H9 (cell line): Measurements from ENCODE around the gene KIF26B. TPM values are rescaled to one million over a fixed set of nuclear protein-coding genes. Genes with fewer than 3 reads are reported as not detected.

Source experiments
- DNase-seq: peaks from one replicate; pipeline ENCODE4 v3.0.0-alpha.2; 2017
- H2AFZ ChIP-seq: one replicate; pipeline ENCODE4 v1.6.1; 2013; ENCODE audit warnings: mild to moderate bottlenecking, low read length, control low read depth, moderate library complexity
- H2AK5ac ChIP-seq: 2 replicates; pipeline ENCODE4 v1.6.1; 2013; ENCODE audit warnings: low read length, control low read depth, mixed read lengths; ENCODE audit not compliant: insufficient read length
- H2BK120ac ChIP-seq: one replicate; pipeline ENCODE4 v1.6.1; 2013; ENCODE audit warnings: low read depth, mild to moderate bottlenecking, low read length, control low read depth, inconsistent platforms; ENCODE audit not compliant: poor library complexity, severe bottlenecking
- H2BK12ac ChIP-seq: 2 replicates; pipeline ENCODE4 v1.6.1; 2013; ENCODE audit warnings: low read length, control low read depth, mixed read lengths, low read depth; ENCODE audit not compliant: insufficient read length
- H2BK15ac ChIP-seq: 2 replicates; pipeline ENCODE4 v1.6.1; 2013; ENCODE audit warnings: low read depth, low read length, control low read depth
- H2BK20ac ChIP-seq: one replicate; pipeline ENCODE4 v1.6.1; 2013; ENCODE audit warnings: low read depth, mild to moderate bottlenecking, low read length, control low read depth, inconsistent platforms; ENCODE audit not compliant: poor library complexity, severe bottlenecking
- H2BK5ac ChIP-seq: 2 replicates; pipeline ENCODE4 v1.6.1; 2013; ENCODE audit warnings: low read length, control low read depth, mixed read lengths; ENCODE audit not compliant: insufficient read length
- H3K14ac ChIP-seq: 2 replicates; pipeline ENCODE4 v1.6.1; 2013; ENCODE audit warnings: low read length, control low read depth; ENCODE audit not compliant: insufficient read depth
- H3K18ac ChIP-seq: 2 replicates; pipeline ENCODE4 v1.6.1; 2013; ENCODE audit warnings: low read depth, mild to moderate bottlenecking, mixed read lengths, low read length, control low read depth; ENCODE audit not compliant: insufficient read length
- H3K23ac ChIP-seq: 2 replicates; pipeline ENCODE4 v1.6.1; 2013; ENCODE audit warnings: low read length, control low read depth, mixed read lengths, low read depth; ENCODE audit not compliant: insufficient read length
- H3K23me2 ChIP-seq: 2 replicates; pipeline ENCODE4 v1.6.1; 2013; ENCODE audit warnings: low read depth, mild to moderate bottlenecking, mixed read lengths, low read length, control low read depth; ENCODE audit not compliant: insufficient read length, poor library complexity, severe bottlenecking
- H3K27ac ChIP-seq: 2 replicates; pipeline ENCODE4 v1.5.1; 2013; ENCODE audit warnings: low read length, control low read depth, mixed read lengths, low read depth; ENCODE audit not compliant: insufficient read length
- H3K27me3 ChIP-seq: 2 replicates; pipeline ENCODE4 v1.6.1; 2013; ENCODE audit warnings: low read length, control low read depth, inconsistent platforms; ENCODE audit not compliant: insufficient read depth
- H3K4ac ChIP-seq: 2 replicates; pipeline ENCODE4 v1.6.1; 2013; ENCODE audit warnings: low read depth, mild to moderate bottlenecking, control low read depth, inconsistent platforms, low read length, moderate library complexity
- H3K4me1 ChIP-seq: 2 replicates; pipeline ENCODE4 v1.6.1; 2013; ENCODE audit warnings: low read length, control low read depth, inconsistent platforms; ENCODE audit not compliant: insufficient read depth
- H3K4me2 ChIP-seq: 2 replicates; pipeline ENCODE4 v1.6.1; 2013; ENCODE audit warnings: low read length, control low read depth, mixed read lengths; ENCODE audit not compliant: insufficient read length, insufficient read depth
- H3K56ac ChIP-seq: 2 replicates; pipeline ENCODE4 v1.6.1; 2013; ENCODE audit warnings: low read depth, mild to moderate bottlenecking, mixed read lengths, low read length, control low read depth; ENCODE audit not compliant: insufficient read length
- H3K79me1 ChIP-seq: 2 replicates; pipeline ENCODE4 v1.6.1; 2013; ENCODE audit warnings: low read depth, mild to moderate bottlenecking, moderate library complexity, low read length, control low read depth, inconsistent platforms; ENCODE audit not compliant: insufficient read depth, poor library complexity, severe bottlenecking
- H3K79me2 ChIP-seq: 2 replicates; pipeline ENCODE4 v1.6.1; 2013; ENCODE audit warnings: low read length, control low read depth, inconsistent platforms; ENCODE audit not compliant: insufficient read depth
- H3K9ac ChIP-seq: 2 replicates; pipeline ENCODE4 v1.6.1; 2013; ENCODE audit warnings: low read length, control low read depth, mixed read lengths; ENCODE audit not compliant: insufficient read length; ENCODE audit errors: extremely low read depth
- H3K9me3 ChIP-seq: one replicate; pipeline ENCODE4 v1.6.1; 2013; ENCODE audit warnings: low read depth, low read length, inconsistent platforms; ENCODE audit not compliant: control insufficient read depth
- H3T11ph ChIP-seq: one replicate; pipeline ENCODE4 v1.6.1; 2013; ENCODE audit warnings: mild to moderate bottlenecking, low read length, control low read depth, inconsistent platforms
- H4K20me1 ChIP-seq: one replicate; pipeline ENCODE4 v1.6.1; 2013; ENCODE audit not compliant: control insufficient read depth, insufficient read length, insufficient read depth
- H4K5ac ChIP-seq: 2 replicates; pipeline ENCODE4 v1.6.1; 2013; ENCODE audit warnings: low read depth, mild to moderate bottlenecking, mixed read lengths, low read length, control low read depth; ENCODE audit not compliant: insufficient read length
- H4K8ac ChIP-seq: replicated peaks from 2 replicates; pipeline ENCODE4 v1.6.1; 2013; ENCODE audit warnings: low read length, control low read depth, mixed read lengths, low read depth; ENCODE audit not compliant: insufficient read length
- H4K91ac ChIP-seq: 2 replicates; pipeline ENCODE4 v1.6.1; 2013; ENCODE audit warnings: low read depth, mild to moderate bottlenecking, moderate library complexity, mixed read lengths, low read length, control low read depth; ENCODE audit not compliant: insufficient read length
- H3K27ac Mint-ChIP-seq, 3 experiments: 2 replicates in 2 of 3; 3 replicates in 1 of 3; pipeline ENCODE4 v1.8.0; 2020 to 2021; ENCODE audit warnings: mixed read lengths in 3 of 3, mild to moderate bottlenecking in 1 of 3, moderate library complexity in 1 of 3
- H3K27me3 Mint-ChIP-seq: 2 replicates; pipeline ENCODE4 v1.8.0; 2021; ENCODE audit warnings: low read depth, mild to moderate bottlenecking, moderate library complexity, mixed read lengths
- H3K36me3 Mint-ChIP-seq, 3 experiments: 2 replicates in 2 of 3; 3 replicates in 1 of 3; pipeline ENCODE4 v1.8.0; 2020 to 2021; ENCODE audit warnings: low read depth in 3 of 3, mixed read lengths in 3 of 3; ENCODE audit not compliant: insufficient read depth in 1 of 3
- H3K4me1 Mint-ChIP-seq, 2 experiments: 2 replicates each; pipeline ENCODE4 v1.8.0; 2020; ENCODE audit warnings: mixed read lengths in 2 of 2
- H3K4me3 Mint-ChIP-seq, 2 experiments: 2 replicates in 1 of 2; 3 replicates in 1 of 2; pipeline ENCODE4 v1.8.0; 2020 to 2021; ENCODE audit warnings: mild to moderate bottlenecking in 2 of 2, mixed read lengths in 2 of 2, moderate library complexity in 1 of 2
- H3K9me3 Mint-ChIP-seq, 2 experiments: 2 replicates in 1 of 2; 3 replicates in 1 of 2; pipeline ENCODE4 v1.8.0; 2020; ENCODE audit warnings: mild to moderate bottlenecking in 2 of 2, mixed read lengths in 2 of 2, moderate library complexity in 1 of 2
- WGBS: extraction: QIAGEN DNeasy Blood & Tissue Kit; methylation state at CpG from one replicate; pipeline ENCODE4 v1.1.7; 2013; ENCODE audit warnings: missing lambda C conversion rate, low lambda C conversion rate, mixed read lengths; ENCODE audit not compliant: insufficient read length; ENCODE audit errors: extremely low coverage; 5-methylcytosine and 5-hydroxymethylcytosine counted together
- total RNA-seq: library from RNA; stranded (reverse); gene quantifications from 2 replicates; pipeline ENCODE4 v1.2.1, GENCODE V29; 2021
- TF ChIP-seq, protein P1 (sequence below): fragments of 200-600 bp; sonication (generic); conservative IDR thresholded peaks from 3 replicates; pipeline ENCODE4 v1.8.0; 2021; ENCODE audit warnings: antibody characterized with exemption, mild to moderate bottlenecking

Gene KIF26B
- total RNA-seq, 1 experiment from 2014 or later: 0.13 TPM

DNA sequence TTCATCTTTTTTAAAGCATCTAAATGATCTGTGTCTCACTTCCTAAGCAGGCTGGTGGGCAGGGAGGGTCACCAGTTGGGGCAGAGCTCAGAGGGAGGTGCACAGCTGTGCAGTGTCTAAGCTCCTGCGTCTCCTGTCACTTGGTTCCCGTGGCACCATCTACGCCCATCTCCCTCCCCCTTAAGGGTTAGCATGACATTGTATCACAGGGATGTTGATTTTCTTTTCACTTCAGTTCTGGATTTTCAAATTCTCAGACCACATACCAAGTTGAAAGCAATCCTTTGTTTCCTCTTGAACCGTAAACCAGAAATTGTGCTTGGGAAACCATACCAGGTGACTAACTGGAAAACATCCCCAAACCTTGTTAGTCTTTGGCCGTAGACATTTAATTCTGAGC, 187.0 kb downstream of the KIF26B start:
- H4K20me1 ChIP-seq: no peaks in the 10 kb centered on the region
- no peak overlapping the region for H2BK12ac ChIP-seq
- H2BK20ac ChIP-seq: no peak overlapping the region
- H4K91ac ChIP-seq: no peak overlapping the region
- H3K27ac ChIP-seq: no peak overlapping the region
- no peaks in the 10 kb centered on the region for H3K79me1 ChIP-seq
- H3K4me1 Mint-ChIP-seq: peaks cover 9 to 11% of the 10 kb centered on the region in 2 experiments
- no peak overlapping the region for H4K5ac ChIP-seq
- H3K18ac ChIP-seq: no peak overlapping the region
- peaks cover 35% of the 10 kb centered on the region for H3K27me3 Mint-ChIP-seq
- no peak overlapping the region for H3K23ac ChIP-seq
- no peak overlapping the region for H3K56ac ChIP-seq
- H3K36me3 Mint-ChIP-seq: no peaks in the 10 kb centered on the region
- no peak overlapping the region for H3K14ac ChIP-seq
- H3K79me2 ChIP-seq: no peaks in the 10 kb centered on the region
- H3T11ph ChIP-seq: no peak overlapping the region
- no CpG with 5 or more reads among the region's 5 CpGs for WGBS
- no peak for DNase-seq
- no peak overlapping the region for H2AK5ac ChIP-seq
- H2BK5ac ChIP-seq: no peak overlapping the region
- no peak overlapping the region for H4K8ac ChIP-seq
- no peaks in the 10 kb centered on the region for H3K9me3 ChIP-seq
- no peak overlapping the region for H2AFZ ChIP-seq
- H3K4ac ChIP-seq: no peak overlapping the region
- H3K27ac Mint-ChIP-seq: no peak overlapping the region
- no peaks in the 10 kb centered on the region for H3K23me2 ChIP-seq
- H3K27me3 ChIP-seq: no peaks in the 10 kb centered on the region
- H3K4me2 ChIP-seq: no peak overlapping the region
- no peaks in the 10 kb centered on the region for H3K9me3 Mint-ChIP-seq
- no peak overlapping the region for H2BK120ac ChIP-seq
- no peak overlapping the region for H2BK15ac ChIP-seq
- no peaks in the 10 kb centered on the region; the same call in 1 of the 2 replicates for H3K4me1 ChIP-seq
- no peak overlapping the region for H3K4me3 Mint-ChIP-seq
- TF ChIP-seq, protein P1, sequence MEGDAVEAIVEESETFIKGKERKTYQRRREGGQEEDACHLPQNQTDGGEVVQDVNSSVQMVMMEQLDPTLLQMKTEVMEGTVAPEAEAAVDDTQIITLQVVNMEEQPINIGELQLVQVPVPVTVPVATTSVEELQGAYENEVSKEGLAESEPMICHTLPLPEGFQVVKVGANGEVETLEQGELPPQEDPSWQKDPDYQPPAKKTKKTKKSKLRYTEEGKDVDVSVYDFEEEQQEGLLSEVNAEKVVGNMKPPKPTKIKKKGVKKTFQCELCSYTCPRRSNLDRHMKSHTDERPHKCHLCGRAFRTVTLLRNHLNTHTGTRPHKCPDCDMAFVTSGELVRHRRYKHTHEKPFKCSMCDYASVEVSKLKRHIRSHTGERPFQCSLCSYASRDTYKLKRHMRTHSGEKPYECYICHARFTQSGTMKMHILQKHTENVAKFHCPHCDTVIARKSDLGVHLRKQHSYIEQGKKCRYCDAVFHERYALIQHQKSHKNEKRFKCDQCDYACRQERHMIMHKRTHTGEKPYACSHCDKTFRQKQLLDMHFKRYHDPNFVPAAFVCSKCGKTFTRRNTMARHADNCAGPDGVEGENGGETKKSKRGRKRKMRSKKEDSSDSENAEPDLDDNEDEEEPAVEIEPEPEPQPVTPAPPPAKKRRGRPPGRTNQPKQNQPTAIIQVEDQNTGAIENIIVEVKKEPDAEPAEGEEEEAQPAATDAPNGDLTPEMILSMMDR: no peak
- H3K9ac ChIP-seq: no peak overlapping the region
